Right lobe of liver (tissue), 6 donors: ENCODE measurements around the gene NRIP2. TPM values are rescaled to one million over a fixed set of nuclear protein-coding genes. Genes with fewer than 3 reads are reported as not detected.

Source experiments
- ATAC-seq, 4 donors: fragments of 200-7000 bp; cut with Tn5 transposase; one replicate each; pipeline ENCODE4 v1.9.1; 2020; ENCODE audit warnings: mild to moderate bottlenecking in 4 of 4, moderate library complexity in 4 of 4
- DNase-seq, 3 donors: peaks; one replicate each; pipeline ENCODE4 v3.0.0-alpha.2; 2020
- H3K27ac ChIP-seq, 3 donors: fragments of 200-600 bp; one replicate each; pipeline ENCODE4 v1.8.0; 2022
- H3K27me3 ChIP-seq, 2 donors: fragments of 200-600 bp; one replicate each; pipeline ENCODE4 v1.8.0; 2022
- H3K36me3 ChIP-seq, 4 donors: fragments of 200-600 bp; sonication (generic) in 1 of 4; one replicate each; pipeline versions ENCODE4 v1.5.1 to v1.8.0; 2017 to 2022; ENCODE audit warnings: control low read depth in 1 of 4
- H3K4me1 ChIP-seq, 4 donors: fragments of 200-600 bp; sonication (generic) in 1 of 4; one replicate each; pipeline versions ENCODE4 v1.5.1 to v1.8.0; 2017 to 2022; ENCODE audit warnings: control low read depth in 1 of 4
- H3K4me3 ChIP-seq, 3 donors: fragments of 200-600 bp; one replicate each; pipeline ENCODE4 v1.8.0; 2022
- H3K9me3 ChIP-seq, 4 donors: fragments of 200-600 bp; sonication (generic) in 1 of 4; one replicate each; pipeline versions ENCODE4 v1.5.1 to v1.8.0; 2017 to 2022; ENCODE audit warnings: control low read depth in 1 of 4
- CTCF ChIP-seq, 4 donors: fragments of 200-600 bp in 3 of 4; fragments of 450-650 bp in 1 of 4; IDR thresholded peaks; one replicate each; pipeline versions ENCODE4 v1.5.1 to v1.8.0; 2016 to 2022; ENCODE audit warnings: antibody characterized with exemption in 4 of 4, mild to moderate bottlenecking in 2 of 4
- POLR2A ChIP-seq: fragments of 450-650 bp; IDR thresholded peaks from one replicate; pipeline ENCODE4 v1.6.1; 2017; ENCODE audit warnings: antibody characterized with exemption, mild to moderate bottlenecking
- WGBS: methylation state at CpG from one replicate; pipeline ENCODE4 v1.1.6; 2018; ENCODE audit warnings: low coverage, low lambda C conversion rate; ENCODE audit not compliant: insufficient coverage; ENCODE audit errors: missing lambda C conversion rate; 5-methylcytosine and 5-hydroxymethylcytosine counted together
- intact Hi-C, 2 donors: fragments of 100-400 bp; cut with DNase I; formaldehyde crosslinking; loops; one replicate each; pipeline versions ENCODE4 v1.11.2 to v1.14.1; 2022
- total RNA-seq, 6 experiments: library from RNA; depleted of rRNA in 2 of 6; stranded (reverse); fragments of >200 nt in 2 of 6; fragmentation: NEBNext Ultra II Directional in 3 of 6; extraction: Animal tissue kit (Norgen Biotek cat#: 25700) in 3 of 6; gene quantifications; one replicate each; pipeline versions ENCODE4 v1.1.0 to v1.2.4, GENCODE V29; 2016 to 2023
- donor health status: DM: no; HTN: yes; CAD: no.
- donor health status: DM: no; HTN: no; CAD: no.
- donor health status: DM: no; HTN: no; CAD: no.
- donor health status: DM: no; HTN: yes; CAD: no.
- donor health status: DM: no; HTN: yes; CAD: no.

The NRIP2 gene
- total RNA-seq, 6 experiments from 2014 or later = 0.12 to 0.29 (median 0.20) TPM

- intact Hi-C loops = no loop called here
- no peaks in the 10 kb centered on the region for H3K9me3 ChIP-seq
- no peak for ATAC-seq
- no CpG with 5 or more reads among the region's 4 CpGs for WGBS
- no peak for TF ChIP-seq CTCF (IDR thresholded peaks at IDR 0.05)
- no peak for TF ChIP-seq POLR2A
- H3K27me3 ChIP-seq = no peaks in the 10 kb centered on the region
- H3K4me1 ChIP-seq = peaks cover 0 to 4% (median 0%) of the 10 kb centered on the region in 4 donors
- no peak for DNase-seq
- H3K36me3 ChIP-seq = no peaks in the 10 kb centered on the region
- H3K4me3 ChIP-seq = no peak overlapping the region
- no peak overlapping the region for H3K27ac ChIP-seq
Measured at GRCh38 chr12:2779281-2779680, 55.6 kb downstream of the NRIP2 start.

GRCh38 chr12:2776129-2776806, 58.6 kb downstream of the NRIP2 start:
- Histone ChIP-seq H3K9me3 (no peaks in the 10 kb centered on the region), H3K4me3 (no peak overlapping the region), H3K27me3 (no peaks in the 10 kb centered on the region), H3K4me1 (no peaks in the 10 kb centered on the region), H3K36me3 (no peaks in the 10 kb centered on the region), H3K27ac (no peak overlapping the region)
- 50% methylated on average over 2 of the region's 20 CpGs for WGBS
- DNase-seq (no peak), ATAC-seq (no peak)
- TF ChIP-seq POLR2A (no peak), CTCF (IDR thresholded peaks at IDR 0.05) (no peak)
- intact Hi-C loops = no loop called here

- TF ChIP-seq POLR2A (no peak), CTCF (IDR thresholded peaks at IDR 0.05) (no peak)
- intact Hi-C loops = no loop called here
- Histone ChIP-seq H3K27ac (no peak overlapping the region), H3K36me3 (no peaks in the 10 kb centered on the region), H3K27me3 (no peaks in the 10 kb centered on the region), H3K4me3 (no peak overlapping the region), H3K4me1 (no peaks in the 10 kb centered on the region), H3K9me3 (no peaks in the 10 kb centered on the region)
- 67% methylated on average over 4 of the region's 8 CpGs for WGBS
- DNase-seq (peak in 1 of 3 donors; percentile 61), ATAC-seq (peak; percentile 30 to 66 (median 46))
Measured at GRCh38 chr12:2775431-2775830, 59.4 kb downstream of the NRIP2 start.

Other genes with a start within 250 kb of the NRIP2 start
- gene FKBP4, start 40.1 kb downstream of the NRIP2 start, total RNA-seq = 100 to 1,000 TPM in 1 of 6 experiments, 10 to 100 TPM in 5; 27.0 to 124 (median 48.4) TPM
- 10 to 100 TPM; 11.3 to 20.5 (median 14.4) TPM for gene ITFG2, start 22.4 kb downstream of the NRIP2 start, total RNA-seq
- gene TEX52, start 22.0 kb upstream of the NRIP2 start, total RNA-seq = not detected
- 1 to 10 TPM in 4 of 6 experiments, under 1 TPM in 2; 0.24 to 2.6 (median 1.8) TPM for gene FOXM1, start 42.1 kb upstream of the NRIP2 start, total RNA-seq
- 1 to 10 TPM; 1.2 to 5.9 (median 3.5) TPM for gene RHNO1, start 42.2 kb upstream of the NRIP2 start, total RNA-seq
- 10 to 100 TPM in 1 of 6 experiments, 1 to 10 TPM in 5; 2.4 to 12.6 (median 5.4) TPM for gene TULP3, start 55.9 kb upstream of the NRIP2 start, total RNA-seq
- 1 to 10 TPM in 4 of 6 experiments, under 1 TPM in 2; 0.81 to 8.5 (median 3.0) TPM for gene TEAD4, start 124.4 kb upstream of the NRIP2 start, total RNA-seq
- 10 to 100 TPM; 23.7 to 53.2 (median 39.8) TPM for gene TSPAN9, start 242.3 kb upstream of the NRIP2 start, total RNA-seq